Activated CD8-positive, alpha-beta memory T cell treated with anti-CD3 and anti-CD28 coated beads for 4 hours (primary cell): ENCODE results near the gene NUDT21.
"Not testable (repeated sequence)": the region's sequence is repeated elsewhere in the genome, so short reads cannot be mapped to it uniquely, and the experiment has no call there.

Experiments
- DNase-seq, 2 donors: peaks; one replicate each; pipeline ENCODE4 v3.0.0-alpha.2; 2020; ENCODE audit warnings: low read depth in 2 of 2

NUDT21 gene

DNA sequence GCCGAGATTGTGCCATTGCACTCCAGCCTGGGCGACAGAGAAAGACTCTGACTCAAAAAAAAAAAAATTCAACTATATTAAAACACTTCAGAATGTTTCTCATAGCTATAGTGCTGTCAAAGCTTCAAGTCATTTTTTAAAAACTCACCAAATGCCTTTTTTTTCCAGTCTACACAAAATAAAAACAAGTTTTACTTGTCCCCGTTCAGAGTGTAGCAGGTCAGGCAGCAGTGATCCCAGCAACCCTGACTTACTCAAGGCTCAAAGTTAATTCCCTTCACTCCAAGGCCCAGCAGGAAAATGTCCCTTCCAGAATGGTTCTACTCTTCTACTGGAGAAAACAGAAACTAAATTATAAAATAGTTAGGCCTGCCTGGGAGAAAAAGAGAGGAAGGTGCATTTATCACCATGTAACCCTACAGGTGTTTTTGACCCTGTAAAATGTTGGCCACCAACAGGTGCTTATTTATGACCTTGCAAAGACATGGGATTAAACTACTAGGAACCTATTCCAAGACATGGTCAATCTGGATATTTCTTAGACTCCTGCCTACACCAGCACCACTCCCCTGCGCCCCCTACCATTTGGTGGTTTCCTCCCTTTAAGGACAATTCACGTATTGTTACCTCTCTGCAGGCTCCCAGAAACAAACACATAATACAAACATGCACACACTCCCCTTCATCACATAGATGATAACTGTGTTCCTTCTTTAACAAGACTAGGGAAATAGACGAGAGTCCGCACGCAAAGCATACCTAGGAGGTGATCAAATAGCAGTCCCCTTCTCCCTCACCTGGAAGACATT lies 31.2 kb downstream of the NUDT21 start:
- no peak for DNase-seq

- DNase-seq: no peak
Observed at GRCh38 chr16:56417138-56417537, 34.0 kb downstream of the NUDT21 start.

DNA sequence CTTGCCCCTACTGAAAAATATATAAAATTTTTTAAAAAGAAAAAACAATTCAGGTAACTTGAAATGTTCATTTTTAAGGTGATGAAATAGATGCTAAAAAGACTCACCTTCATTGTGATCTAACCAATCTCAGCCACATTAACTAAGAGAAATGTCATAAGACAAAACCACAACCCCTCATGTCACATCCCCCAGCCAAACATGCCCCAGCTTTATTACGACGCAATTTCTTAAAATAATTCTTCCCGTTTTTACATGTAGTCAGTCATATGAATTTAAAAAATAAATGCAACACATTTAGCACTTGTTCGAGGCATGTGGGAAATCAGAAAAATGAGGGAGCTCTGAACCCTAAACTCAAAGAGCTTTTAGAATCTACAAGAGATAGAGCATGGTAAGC lies 35.3 kb downstream of the NUDT21 start:
- DNase-seq: no peak

GRCh38 chr16:56414366-56414765 lies 36.8 kb downstream of the NUDT21 start:
- DNase-seq: no peak

DNA sequence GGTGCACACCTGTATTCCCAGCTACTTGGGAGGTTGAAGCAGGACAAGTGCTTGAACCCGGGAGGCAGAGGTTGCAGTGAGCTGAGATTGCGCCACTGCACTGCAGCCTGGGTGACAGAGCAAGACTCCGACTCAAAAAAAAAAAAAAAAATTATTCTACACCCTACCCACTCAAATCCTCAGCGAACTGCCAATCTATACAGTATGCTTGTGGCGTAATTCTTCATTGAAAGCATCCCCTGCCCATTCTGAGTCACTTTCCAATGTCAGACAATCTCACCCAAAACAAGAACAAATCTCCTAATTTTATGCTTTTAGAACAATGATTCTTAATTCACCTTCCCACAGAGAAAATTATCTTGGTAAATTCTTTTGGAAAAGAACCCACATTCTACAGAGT lies 37.8 kb downstream of the NUDT21 start:
- DNase-seq: no peak

DNA sequence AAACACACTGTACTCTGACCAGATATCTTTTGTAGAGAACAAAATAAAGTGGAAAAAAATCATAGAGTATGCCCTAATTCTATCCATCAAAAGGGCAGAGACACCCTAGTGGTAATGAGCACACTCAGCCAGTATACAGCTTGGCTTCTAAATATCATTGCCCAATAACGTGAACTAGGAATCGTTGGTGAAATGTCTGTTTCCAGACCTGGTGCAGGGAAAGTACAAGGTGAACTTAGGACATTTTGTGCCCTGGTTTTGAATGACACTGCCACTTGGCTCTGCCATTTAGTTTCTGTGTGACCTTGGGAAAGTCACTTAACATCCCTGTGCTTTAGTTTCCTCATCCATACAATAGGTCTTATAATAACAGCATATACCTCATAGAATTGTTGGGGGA lies 39.5 kb downstream of the NUDT21 start:
- DNase-seq: no peak

DNA sequence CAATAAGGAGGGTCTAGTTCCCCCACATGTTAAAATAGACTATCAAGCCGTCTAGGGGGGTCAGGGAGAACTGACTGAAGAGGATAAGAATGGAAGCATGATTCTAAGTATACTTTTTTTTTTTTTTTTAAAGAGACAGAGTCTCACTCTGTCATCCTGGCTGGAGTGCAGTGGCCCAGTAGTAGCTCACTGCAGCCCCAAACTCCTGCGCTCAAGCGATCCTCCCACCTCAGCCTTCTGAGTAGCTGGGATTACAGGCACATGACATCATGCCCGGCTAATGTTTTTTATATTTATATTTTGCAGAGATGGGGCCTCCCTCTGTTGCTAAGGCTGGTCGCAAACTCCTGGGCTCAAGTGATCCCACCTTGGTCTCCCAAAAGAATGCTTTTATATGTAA lies 40.0 kb downstream of the NUDT21 start:
- DNase-seq: no peak

GRCh38 chr16:56409195-56409594 lies 41.9 kb downstream of the NUDT21 start:
- no peak for DNase-seq

DNA sequence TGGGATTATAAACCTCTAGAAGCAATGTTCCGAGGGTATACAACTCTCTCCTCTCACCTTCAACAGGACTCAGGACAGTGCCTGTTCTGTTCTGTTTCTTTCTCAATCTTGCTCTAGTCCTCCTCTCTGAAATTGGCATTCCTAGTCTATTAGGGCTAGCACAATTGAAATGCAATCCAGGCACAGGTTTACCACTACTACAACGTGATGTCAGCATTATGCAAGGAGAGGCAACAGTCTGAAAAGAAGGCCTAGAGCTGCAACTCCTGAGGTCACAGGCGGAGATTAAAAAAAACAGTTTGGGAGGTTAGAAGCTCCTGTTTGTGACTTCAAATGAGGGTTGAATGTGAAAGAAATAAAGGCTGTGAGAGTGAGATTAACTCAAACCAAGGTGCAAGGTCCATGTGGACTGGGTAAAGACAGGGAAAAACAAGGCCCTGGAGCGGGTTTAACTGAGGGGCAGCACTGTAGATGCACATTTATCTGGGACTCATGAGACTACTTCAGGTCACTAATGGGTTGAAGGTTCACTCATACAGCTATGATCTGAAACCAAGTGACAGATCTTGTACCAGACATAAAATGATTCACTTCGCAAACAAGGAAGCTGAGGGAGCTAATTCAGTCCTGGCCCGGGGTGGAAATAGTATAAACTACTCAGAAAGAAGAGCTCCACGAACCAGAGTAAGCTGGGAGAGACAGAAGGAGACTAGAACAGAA lies 42.6 kb downstream of the NUDT21 start:
- DNase-seq: no peak

GRCh38 chr16:56405977-56406672 lies 45.0 kb downstream of the NUDT21 start:
- no peak for DNase-seq

DNA sequence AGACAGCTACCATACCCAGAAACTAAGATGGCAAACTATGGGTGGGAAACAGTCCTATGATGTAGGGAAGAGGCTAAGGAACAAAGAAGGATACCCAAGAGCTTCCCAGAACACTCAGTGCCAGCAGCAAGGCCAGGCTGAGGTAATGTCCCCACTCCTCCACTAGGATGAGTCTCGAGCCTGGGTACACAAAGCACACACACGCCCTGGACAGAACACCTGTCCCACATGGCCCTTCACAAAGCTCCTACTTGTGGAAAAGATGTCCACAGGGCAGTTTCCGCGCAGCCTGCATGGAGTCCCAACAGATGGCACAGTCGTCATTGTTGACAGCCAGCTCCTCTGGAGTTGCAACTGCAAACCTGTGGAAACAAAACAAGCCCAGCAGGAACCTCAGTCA lies 49.6 kb downstream of the NUDT21 start:
- DNase-seq: no peak

GRCh38 chr16:56400458-56400857 lies 50.7 kb downstream of the NUDT21 start:
- no peak for DNase-seq

- DNase-seq: no peak
Observed at GRCh38 chr16:56399486-56399885, 51.6 kb downstream of the NUDT21 start.

DNA sequence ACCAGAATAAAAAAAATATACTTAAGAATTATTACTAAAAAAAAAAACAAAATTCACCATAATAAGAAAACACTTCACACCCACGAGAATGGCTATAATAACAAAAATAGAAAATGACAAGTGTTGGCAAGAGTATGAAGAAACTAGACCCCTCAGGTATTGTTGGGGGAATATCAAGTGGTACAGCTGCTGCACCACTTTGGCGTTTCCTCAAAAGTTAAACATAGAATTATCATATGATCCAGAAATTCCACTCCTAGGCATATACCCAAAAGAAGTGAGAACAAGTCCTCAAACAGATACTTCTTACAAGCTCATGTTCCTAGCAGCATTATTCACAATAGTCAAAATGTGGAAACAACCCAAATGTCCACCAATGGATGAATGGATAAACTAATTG lies 52.1 kb downstream of the NUDT21 start:
- no peak for DNase-seq

DNA sequence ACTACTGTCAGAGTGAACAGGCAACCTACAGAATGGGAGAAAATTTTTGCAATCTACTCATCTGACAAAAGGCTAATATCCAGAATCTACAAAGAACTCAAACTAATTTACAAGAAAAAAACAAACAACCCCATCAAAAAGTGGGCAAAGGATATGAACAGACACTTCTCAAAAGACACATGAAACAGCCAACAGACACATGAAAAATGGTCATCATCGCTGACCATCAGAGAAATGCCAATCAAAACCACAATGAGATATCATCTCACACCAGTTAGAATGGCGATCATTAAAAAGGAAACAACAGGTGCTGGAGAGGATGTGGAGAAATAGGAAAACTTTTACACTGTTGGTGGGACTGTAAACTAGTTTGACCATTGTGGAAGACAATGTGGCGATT lies 54.4 kb downstream of the NUDT21 start:
- not testable (repeated sequence) for DNase-seq

- DNase-seq: no peak
Observed at GRCh38 chr16:56389554-56389953, 61.6 kb downstream of the NUDT21 start.

DNA sequence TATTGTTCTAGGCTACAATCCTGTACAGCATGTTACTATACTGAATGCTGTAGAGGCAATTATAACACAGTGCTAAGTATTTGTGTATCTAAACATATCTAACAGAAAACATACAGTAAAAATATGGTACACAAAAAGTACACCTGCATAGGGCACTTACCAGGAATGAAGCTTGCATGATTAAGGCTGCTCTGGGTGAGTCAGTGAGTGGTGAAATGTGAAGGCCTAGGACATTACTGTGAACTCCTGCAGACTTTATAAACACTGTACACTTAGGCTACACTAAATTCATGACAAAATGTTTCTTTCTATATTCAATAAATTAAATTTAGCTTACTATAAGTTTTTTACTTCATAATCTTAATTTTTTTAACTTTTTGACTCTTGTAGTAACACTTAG lies 62.9 kb downstream of the NUDT21 start:
- DNase-seq: no peak

DNA sequence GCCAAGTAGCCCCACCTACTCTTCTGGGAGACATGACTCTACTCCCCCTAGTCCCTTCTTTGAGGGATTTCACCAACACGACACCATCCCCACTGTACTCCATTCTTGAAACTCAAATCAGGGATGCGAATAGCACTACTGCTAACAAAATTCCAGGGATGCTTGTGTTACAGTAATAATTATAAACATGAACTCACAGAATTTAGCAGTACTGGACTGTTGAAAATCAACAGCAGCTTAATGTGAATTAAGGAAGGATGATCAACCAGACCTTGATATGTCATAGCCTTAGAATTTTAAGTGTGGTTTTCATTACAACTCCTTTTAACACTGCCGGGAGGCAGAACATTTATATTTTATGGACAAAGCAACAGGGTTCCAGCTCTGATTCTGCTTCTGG lies 63.7 kb downstream of the NUDT21 start:
- DNase-seq: no peak

DNA sequence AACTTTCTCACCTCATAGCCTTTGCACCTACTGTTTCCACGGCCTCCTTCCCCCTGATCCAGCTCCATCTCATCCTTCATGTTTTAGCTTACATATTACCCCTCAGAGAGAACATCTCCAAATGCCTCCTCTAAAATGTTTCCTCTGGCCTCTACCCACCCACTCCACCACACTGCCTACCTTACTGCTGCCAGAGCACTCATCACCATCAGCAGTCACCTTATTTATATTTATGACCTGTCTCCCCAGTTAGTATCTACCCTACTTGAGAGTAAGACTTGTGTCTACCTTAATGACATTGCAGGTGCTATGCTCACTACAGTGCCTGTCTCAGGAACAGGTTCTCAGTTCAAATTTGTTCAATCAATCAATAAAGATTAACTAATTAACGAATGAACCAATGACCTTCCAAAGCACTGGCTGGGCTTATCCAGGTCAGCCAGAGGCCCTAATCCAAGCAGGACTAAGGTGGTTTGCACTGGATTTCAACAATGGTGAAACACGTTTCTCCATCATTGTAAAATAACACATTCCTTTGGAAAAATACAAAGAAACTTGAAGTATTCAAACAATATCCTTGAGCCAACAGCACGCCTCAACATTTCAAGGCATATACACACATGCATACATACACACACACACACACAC lies 66.9 kb downstream of the NUDT21 start:
- no peak for DNase-seq

GRCh38 chr16:56382901-56383355 lies 68.2 kb downstream of the NUDT21 start:
- no peak for DNase-seq

- DNase-seq: no peak
Observed at GRCh38 chr16:56382459-56382858, 68.7 kb downstream of the NUDT21 start.
